Nephron progenitor cell (in vitro differentiated cells): ENCODE measurements around the gene SPAAR.

Experiments used
- DNase-seq: peaks from one replicate; pipeline ENCODE4 v3.0.0; 2021
- H3K27ac Mint-ChIP-seq: 2 replicates; pipeline ENCODE4 v1.8.0; 2021; ENCODE audit warnings: mild to moderate bottlenecking, moderate library complexity, mixed read lengths
- H3K27me3 Mint-ChIP-seq: 2 replicates; pipeline ENCODE4 v1.8.0; 2021; ENCODE audit warnings: mild to moderate bottlenecking, low read depth, mixed read lengths; ENCODE audit not compliant: poor library complexity
- H3K36me3 Mint-ChIP-seq: 2 replicates; pipeline ENCODE4 v1.8.0; 2021; ENCODE audit warnings: low read depth, mixed read lengths
- H3K4me1 Mint-ChIP-seq: 2 replicates; pipeline ENCODE4 v1.8.0; 2021; ENCODE audit warnings: mixed read lengths
- H3K4me3 Mint-ChIP-seq: 2 replicates; pipeline ENCODE4 v1.8.0; 2021; ENCODE audit warnings: mild to moderate bottlenecking, moderate library complexity, mixed read lengths
- H3K9me3 Mint-ChIP-seq: 2 replicates; pipeline ENCODE4 v1.8.0; 2021; ENCODE audit warnings: mild to moderate bottlenecking, moderate library complexity, mixed read lengths
- TF ChIP-seq, protein P1 (sequence below): fragments of 200-600 bp; sonication (generic); IDR thresholded peaks from 2 replicates; pipeline ENCODE4 v1.5.0; 2021; ENCODE audit warnings: antibody characterized with exemption

The SPAAR gene

GRCh38 chr9:35944841-35945240 is 35.6 kb downstream of the SPAAR start:
- Mint-ChIP-seq H3K9me3 (peaks cover 6% of the 10 kb centered on the region), H3K27ac (no peak overlapping the region), H3K27me3 (peaks cover 70% of the 10 kb centered on the region), H3K4me1 (peaks cover 19% of the 10 kb centered on the region), H3K36me3 (no peaks in the 10 kb centered on the region), H3K4me3 (no peak overlapping the region)
- TF ChIP-seq, protein P1, sequence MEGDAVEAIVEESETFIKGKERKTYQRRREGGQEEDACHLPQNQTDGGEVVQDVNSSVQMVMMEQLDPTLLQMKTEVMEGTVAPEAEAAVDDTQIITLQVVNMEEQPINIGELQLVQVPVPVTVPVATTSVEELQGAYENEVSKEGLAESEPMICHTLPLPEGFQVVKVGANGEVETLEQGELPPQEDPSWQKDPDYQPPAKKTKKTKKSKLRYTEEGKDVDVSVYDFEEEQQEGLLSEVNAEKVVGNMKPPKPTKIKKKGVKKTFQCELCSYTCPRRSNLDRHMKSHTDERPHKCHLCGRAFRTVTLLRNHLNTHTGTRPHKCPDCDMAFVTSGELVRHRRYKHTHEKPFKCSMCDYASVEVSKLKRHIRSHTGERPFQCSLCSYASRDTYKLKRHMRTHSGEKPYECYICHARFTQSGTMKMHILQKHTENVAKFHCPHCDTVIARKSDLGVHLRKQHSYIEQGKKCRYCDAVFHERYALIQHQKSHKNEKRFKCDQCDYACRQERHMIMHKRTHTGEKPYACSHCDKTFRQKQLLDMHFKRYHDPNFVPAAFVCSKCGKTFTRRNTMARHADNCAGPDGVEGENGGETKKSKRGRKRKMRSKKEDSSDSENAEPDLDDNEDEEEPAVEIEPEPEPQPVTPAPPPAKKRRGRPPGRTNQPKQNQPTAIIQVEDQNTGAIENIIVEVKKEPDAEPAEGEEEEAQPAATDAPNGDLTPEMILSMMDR: no peak
- no peak for DNase-seq

- DNase-seq: peak; percentile 83
- peak overlapping the region; percentile 77 for H3K4me3 Mint-ChIP-seq
- TF ChIP-seq, protein P1: peak; percentile 75
- peak overlapping the region; percentile 45 for H3K27ac Mint-ChIP-seq
- no peaks in the 10 kb centered on the region for H3K36me3 Mint-ChIP-seq
- H3K4me1 Mint-ChIP-seq: peaks cover 19% of the 10 kb centered on the region
- H3K27me3 Mint-ChIP-seq: peaks cover 64% of the 10 kb centered on the region
- H3K9me3 Mint-ChIP-seq: peaks cover 6% of the 10 kb centered on the region
These were observed 36.2 kb downstream of the SPAAR start for GRCh38 chr9:35945341-35946018.

- TF ChIP-seq, protein P1: no peak
- H3K36me3 Mint-ChIP-seq: no peaks in the 10 kb centered on the region
- DNase-seq: no peak
- no peak overlapping the region for H3K27ac Mint-ChIP-seq
- peaks cover 52% of the 10 kb centered on the region for H3K27me3 Mint-ChIP-seq
- H3K4me1 Mint-ChIP-seq: peaks cover 19% of the 10 kb centered on the region
- no peak overlapping the region for H3K4me3 Mint-ChIP-seq
- peaks cover 6% of the 10 kb centered on the region for H3K9me3 Mint-ChIP-seq
These were observed 39.2 kb downstream of the SPAAR start for GRCh38 chr9:35948451-35948850.

- no peak overlapping the region for H3K27ac Mint-ChIP-seq
- peaks cover 19% of the 10 kb centered on the region for H3K4me1 Mint-ChIP-seq
- TF ChIP-seq, protein P1: no peak
- no peaks in the 10 kb centered on the region for H3K36me3 Mint-ChIP-seq
- peaks cover 6% of the 10 kb centered on the region for H3K9me3 Mint-ChIP-seq
- no peak for DNase-seq
- H3K27me3 Mint-ChIP-seq: peaks cover 52% of the 10 kb centered on the region
- no peak overlapping the region for H3K4me3 Mint-ChIP-seq
These were observed 39.6 kb downstream of the SPAAR start for GRCh38 chr9:35948901-35949318.

DNA sequence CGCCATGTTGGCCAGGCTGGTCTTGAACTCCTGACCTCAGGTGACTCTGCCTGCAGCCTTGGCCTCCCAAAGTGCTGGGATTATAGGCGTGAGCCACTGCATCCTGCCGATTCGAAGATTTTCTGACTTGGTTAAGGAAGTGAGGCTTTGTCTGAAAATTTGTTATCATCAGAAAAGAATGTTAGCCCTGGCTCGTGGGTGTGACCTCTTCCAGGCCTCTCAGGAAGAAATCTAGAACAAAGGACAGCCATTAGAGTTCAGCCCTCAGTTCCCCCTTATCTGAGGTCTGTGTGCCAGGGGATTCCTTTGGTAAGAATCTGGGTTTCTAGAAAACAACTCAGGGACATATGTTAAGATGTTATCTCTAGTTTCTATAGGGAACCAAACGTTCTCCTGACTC is 42.4 kb downstream of the SPAAR start:
- TF ChIP-seq, protein P1: no peak
- H3K9me3 Mint-ChIP-seq: no peaks in the 10 kb centered on the region
- H3K27ac Mint-ChIP-seq: no peak overlapping the region
- no peak overlapping the region for H3K4me3 Mint-ChIP-seq
- no peak for DNase-seq
- peaks cover 12% of the 10 kb centered on the region for H3K4me1 Mint-ChIP-seq
- peaks cover 53% of the 10 kb centered on the region for H3K27me3 Mint-ChIP-seq
- no peaks in the 10 kb centered on the region for H3K36me3 Mint-ChIP-seq
